RKO (cell line): ENCODE results near the gene KCNJ10.

Source experiments
- DNase-seq: peaks from one replicate; pipeline ENCODE4 v3.0.0-alpha.2; 2016; ENCODE audit warnings: low spot score

Gene KCNJ10

GRCh38 chr1:160083968-160084770, 14.2 kb upstream of the KCNJ10 start:
- DNase-seq, result no peak

GRCh38 chr1:160082926-160083325, 13.0 kb upstream of the KCNJ10 start:
- DNase-seq, result no peak

GRCh38 chr1:160082487-160082886, 12.5 kb upstream of the KCNJ10 start:
- DNase-seq, result no peak

DNA sequence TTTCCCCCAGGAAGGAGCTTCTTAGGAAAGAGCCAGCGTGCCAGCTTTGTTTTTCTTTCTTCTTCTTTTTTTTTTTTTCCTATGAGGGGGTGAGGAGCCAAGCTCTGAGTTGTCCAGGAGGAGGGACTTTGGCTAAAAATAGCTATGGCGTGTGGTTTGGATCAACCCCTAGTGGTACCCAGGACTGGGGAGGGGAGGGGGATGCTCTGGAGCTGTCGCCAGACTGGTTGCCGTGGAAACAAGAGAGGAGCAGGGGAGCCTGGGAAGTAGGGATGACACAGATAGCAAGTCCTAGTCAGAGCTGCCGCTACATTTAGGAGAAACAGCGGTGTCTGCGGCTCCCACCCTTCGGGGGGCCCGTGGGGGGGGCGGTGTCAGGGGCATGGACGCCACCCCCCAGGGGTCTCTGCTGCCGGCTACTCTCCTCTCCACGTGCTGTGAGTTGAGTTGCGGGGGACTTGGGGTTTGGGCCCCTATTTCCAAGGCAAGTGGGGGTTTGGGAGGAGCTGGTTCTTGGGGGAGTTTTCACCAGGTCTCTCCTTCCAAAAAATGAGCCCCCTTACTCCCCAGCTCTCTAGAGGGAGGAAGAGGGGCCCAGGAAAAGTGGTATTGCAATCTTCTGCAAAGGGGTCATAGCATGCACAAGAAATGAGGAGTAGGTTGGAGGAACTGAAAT, 11.4 kb upstream of the KCNJ10 start, which contains the start of gene KCNJ9:
Gene KCNJ9, plus strand, starts transcription at position 278 of the 676 bp plus-strand sequence. CDS start 2,493 bp downstream, outside the sequence.
- DNase-seq, result no peak

DNA sequence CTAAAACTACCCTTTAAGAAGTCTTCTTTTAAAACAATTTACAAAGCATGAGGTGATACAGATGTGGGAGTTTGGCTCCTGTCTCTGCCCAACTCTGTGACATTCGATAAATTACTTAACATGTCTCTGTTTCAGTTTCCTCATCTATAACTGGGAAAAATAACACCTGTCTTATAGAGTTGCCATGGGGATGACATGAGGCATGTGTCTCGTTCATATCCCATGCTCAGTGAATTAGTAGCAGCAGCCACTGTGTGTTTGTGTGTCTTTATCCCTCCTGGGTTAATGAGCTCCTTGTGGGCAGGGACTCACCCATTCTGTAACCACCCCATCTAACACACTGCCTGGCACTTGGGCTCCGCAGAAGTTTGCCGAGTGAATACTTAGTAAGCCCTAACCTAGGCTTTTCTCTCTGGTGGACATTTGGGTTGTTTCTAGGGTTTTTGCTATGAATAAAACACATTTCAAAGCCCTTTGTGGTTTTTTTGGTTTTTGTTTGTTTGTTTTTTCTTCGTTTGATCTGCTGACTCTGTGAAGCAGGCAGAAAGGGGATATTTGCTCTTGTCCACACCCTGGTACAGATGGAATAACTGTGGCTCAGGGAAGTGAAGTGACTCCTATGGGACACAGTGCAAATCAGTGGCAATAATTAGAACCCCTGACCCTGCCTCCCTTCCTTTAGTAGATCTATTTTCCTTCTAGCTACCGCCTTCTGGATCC, 10.6 kb upstream of the KCNJ10 start:
- DNase-seq, result no peak

DNA sequence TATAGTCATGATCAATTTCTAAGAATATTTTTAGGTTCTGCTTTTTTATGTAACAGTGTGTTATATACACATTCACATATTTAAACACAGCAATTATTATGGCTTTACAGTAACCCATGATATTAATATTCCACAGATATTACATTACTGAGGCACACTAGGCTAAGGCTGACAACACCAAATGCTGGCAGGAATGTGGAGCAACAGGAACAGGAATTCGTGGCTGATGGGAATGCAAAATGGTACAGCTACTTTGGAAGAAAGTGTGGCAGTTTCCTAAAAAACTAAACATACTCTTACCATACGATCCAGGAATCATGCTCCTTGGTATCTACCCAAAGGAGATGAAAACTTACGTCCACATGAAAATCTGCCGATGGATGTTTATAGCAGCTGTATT, 9.5 kb upstream of the KCNJ10 start:
- no peak for DNase-seq

- DNase-seq, result no peak
These were observed 8.7 kb upstream of the KCNJ10 start for GRCh38 chr1:160078512-160079195.

- no peak for DNase-seq
These were observed 7.5 kb upstream of the KCNJ10 start for GRCh38 chr1:160077486-160077885.

DNA sequence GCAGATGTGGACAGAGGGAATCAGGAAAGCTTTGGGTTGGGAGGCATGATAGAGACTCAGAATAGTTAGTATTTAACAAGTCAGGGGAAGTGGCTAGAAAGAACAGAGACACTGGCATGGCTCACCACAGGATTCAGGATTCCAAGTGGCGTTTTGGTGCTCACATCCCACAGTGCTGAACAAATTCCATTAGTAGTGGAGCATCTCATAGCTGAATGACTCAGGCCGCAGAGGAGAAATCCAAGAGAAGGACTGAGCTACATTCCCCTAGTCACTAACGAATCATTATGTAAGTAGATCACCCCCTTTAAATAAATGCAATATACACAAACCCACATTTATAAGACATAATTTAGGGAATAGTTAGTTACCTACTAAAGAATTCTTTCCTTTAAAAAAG, 6.3 kb upstream of the KCNJ10 start:
- DNase-seq, result no peak

DNA sequence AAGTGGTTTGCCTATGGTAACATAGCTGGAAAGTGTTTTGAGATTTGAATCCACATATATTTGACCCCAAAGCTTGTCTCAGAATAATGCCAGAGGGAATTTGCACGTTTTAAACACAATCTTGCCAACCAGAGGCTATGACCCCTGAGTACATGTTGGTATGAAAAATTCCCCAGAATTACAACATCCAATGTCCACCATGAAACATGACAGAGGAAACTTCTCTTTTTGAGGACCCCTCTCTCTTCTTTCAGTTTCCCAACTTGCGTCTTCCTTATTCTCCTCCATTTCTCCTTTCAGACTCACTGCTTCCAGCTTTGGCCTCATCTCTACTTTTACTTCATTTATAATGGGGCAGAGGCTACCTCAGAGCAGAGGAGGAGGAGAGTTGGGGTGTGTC, 5.9 kb upstream of the KCNJ10 start:
- no peak for DNase-seq

DNA sequence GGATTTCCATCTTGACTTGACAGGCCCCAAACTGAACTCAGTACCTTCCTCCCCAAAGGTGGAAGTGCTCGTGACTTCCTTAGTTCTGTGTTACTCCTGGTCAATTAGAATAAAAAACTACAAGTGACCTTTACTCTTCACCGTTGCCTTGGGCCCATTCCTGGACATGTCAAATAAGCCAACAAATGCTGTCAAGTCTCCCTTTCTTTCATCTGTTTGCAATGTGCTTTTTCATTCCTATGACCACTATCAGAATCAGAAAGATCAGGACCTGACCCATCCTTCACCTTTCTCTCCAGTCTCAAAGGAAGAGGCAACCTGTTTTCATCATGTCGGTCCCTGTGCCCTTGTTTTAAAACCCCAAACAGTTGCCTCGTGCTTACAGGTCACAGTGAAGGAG, 4.9 kb upstream of the KCNJ10 start:
- DNase-seq, result no peak

- DNase-seq, result no peak
These were observed 1.3 kb upstream of the KCNJ10 start for GRCh38 chr1:160071289-160071688.

GRCh38 chr1:160070243-160071163, 543 bp upstream of the KCNJ10 start:
- DNase-seq, result no peak

GRCh38 chr1:160068225-160068624, 1.7 kb downstream of the KCNJ10 start:
- DNase-seq, result no peak

DNA sequence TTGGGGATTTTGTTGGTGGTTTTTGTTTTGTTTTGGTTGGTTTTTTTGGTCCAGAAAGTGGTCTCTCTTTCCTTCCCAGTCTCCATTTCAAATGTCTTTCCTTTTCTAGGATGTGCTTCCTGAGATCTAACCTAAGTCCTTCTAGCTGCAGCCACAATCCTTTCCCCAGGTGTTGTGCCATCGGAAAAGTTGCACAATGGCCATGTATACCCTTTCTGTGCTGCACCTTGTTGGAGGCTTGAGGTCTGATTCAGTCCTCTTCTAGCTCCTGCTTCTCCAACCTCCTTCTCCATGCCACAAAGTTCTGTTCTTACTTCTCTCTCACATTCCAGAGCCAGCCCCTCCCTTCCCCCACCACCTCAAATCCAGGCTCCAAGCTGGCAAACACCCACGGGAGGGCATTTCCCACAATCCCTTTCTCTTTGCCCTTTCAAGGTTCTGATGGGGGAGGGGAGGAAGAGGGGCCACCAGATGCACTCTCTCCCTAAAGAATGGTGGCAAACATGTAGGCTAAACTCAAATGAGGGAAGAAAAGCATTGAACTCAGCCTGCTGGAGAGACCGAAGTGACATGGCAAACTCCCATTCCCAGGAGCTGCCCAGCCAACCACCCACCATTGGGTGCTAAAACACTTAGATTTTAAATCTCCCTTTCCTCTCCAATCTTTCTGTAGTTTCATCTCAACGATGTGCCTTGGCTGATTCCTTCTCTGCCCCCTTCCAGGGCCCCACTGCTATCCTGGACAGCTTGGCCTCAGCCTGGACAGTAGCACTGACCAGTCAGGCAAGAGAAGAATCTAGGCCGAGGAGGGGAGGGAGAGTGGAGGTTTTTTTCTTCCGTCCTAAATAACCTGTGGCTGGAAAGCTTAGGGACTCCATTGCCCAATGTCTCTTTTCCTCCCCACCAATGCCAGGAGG, 2.9 kb downstream of the KCNJ10 start:
- DNase-seq, result no peak

DNA sequence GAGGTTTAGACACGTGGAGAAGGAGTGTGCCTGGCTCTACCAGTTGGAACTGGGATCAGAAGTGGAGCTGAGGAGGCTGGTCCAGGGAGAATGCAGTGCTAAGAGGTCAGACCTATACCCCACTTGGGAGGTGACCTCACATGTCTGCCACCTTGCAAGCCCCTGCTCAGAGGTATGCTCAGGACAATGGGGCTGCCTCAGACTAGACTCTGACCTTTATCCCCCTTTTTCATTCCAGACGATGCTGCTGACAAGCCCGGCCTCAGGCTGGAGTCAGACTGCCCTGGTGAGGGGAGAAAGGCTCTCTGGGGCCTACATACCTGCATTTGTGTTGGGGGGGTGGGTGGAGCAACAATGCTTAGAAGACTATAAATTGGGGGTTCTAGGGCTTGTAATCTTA, 5.2 kb downstream of the KCNJ10 start:
- DNase-seq, result no peak

GRCh38 chr1:160064164-160064563, 5.8 kb downstream of the KCNJ10 start:
- no peak for DNase-seq

DNA sequence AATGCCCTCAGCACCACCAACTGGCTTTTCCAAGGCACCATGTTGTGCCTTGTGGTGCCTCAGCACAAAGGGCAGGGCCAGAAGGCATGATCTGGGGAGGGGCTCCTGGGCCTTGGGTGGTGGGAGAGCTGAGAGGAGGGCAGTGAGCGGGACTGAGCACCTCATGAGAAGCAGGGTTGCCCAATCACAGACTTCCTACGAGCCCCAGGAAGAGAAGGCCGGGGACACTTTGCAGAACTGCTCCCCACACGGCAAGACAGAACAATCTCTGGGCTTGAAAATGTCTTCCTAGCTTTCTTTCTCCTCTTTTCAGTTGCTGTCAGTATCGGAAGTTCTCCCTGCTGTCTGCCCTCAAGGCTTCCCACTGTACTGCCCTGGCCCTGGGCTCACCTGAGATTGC, 6.8 kb downstream of the KCNJ10 start:
- DNase-seq, result no peak

- no peak for DNase-seq
These were observed 7.8 kb downstream of the KCNJ10 start for GRCh38 chr1:160062230-160062532.
